Neural cell (in vitro differentiated cells): Measurements from ENCODE around the gene SF1. TPM values are rescaled to one million over a fixed set of nuclear protein-coding genes. Genes with fewer than 3 reads are reported as not detected.

Experiments
- H2AFZ ChIP-seq: fragments of 200-600, 300-800 bp; sonication (generic), shearing (Covaris generic); 2 replicates; pipeline ENCODE4 v1.6.0; 2014; ENCODE audit warnings: low read depth, mild to moderate bottlenecking, antibody characterized with exemption, low read length, moderate library complexity
- H3F3A ChIP-seq: fragments of 200-600 bp; shearing (Covaris generic); 2 replicates; pipeline ENCODE4 v1.6.1; 2016; ENCODE audit warnings: mild to moderate bottlenecking, moderate library complexity, mixed read lengths, antibody characterized with exemption, low read length; ENCODE audit not compliant: insufficient read depth, poor library complexity, severe bottlenecking
- H3K27ac ChIP-seq: fragments of 200-600, 300-800 bp; sonication (generic), shearing (Covaris generic); 2 replicates; pipeline ENCODE4 v1.5.1; 2014; ENCODE audit warnings: mild to moderate bottlenecking, low read length, moderate library complexity
- H3K27me3 ChIP-seq: fragments of 300-800, 200-600 bp; sonication (generic), shearing (Covaris generic); 2 replicates; pipeline ENCODE4 v1.6.0; 2014; ENCODE audit warnings: mild to moderate bottlenecking, low read depth, low read length, moderate library complexity; ENCODE audit not compliant: insufficient read depth
- H3K36me3 ChIP-seq: fragments of 300-800, 200-600 bp; sonication (generic), shearing (Covaris generic); 2 replicates; pipeline ENCODE4 v1.5.1; 2014; ENCODE audit warnings: mild to moderate bottlenecking, antibody characterized with exemption, low read length, moderate library complexity; ENCODE audit not compliant: insufficient read depth
- H3K4me2 ChIP-seq: fragments of 300-800, 200-600 bp; sonication (generic), shearing (Covaris generic); 2 replicates; pipeline ENCODE4 v1.6.0; 2014; ENCODE audit warnings: mild to moderate bottlenecking, low read length
- H3K4me3 ChIP-seq: fragments of 300-800, 200-600 bp; sonication (generic), shearing (Covaris generic); 2 replicates; pipeline ENCODE4 v1.5.1; 2014; ENCODE audit warnings: mild to moderate bottlenecking, low read length, moderate library complexity
- H3K79me2 ChIP-seq: fragments of 200-600 bp; shearing (Covaris generic); replicated peaks from 2 replicates; pipeline ENCODE4 v1.6.0; 2014; ENCODE audit warnings: mild to moderate bottlenecking, low read length, moderate library complexity; ENCODE audit not compliant: insufficient read depth
- H3K9ac ChIP-seq: fragments of 300-800, 200-600 bp; sonication (generic), shearing (Covaris generic); 2 replicates; pipeline ENCODE4 v1.6.1; 2016; ENCODE audit warnings: mild to moderate bottlenecking, low read length, mixed read lengths
- H3K9me2 ChIP-seq: fragments of 200-600 bp; shearing (Covaris generic); 2 replicates; pipeline ENCODE4 v1.6.1; 2016; ENCODE audit warnings: mild to moderate bottlenecking, low read length, mixed read lengths; ENCODE audit not compliant: insufficient read depth
- H3K9me3 ChIP-seq: fragments of 200-600, 300-800 bp; sonication (generic), shearing (Covaris generic); 2 replicates; pipeline ENCODE4 v1.6.1; 2016; ENCODE audit warnings: mild to moderate bottlenecking, mixed run types, low read length, moderate library complexity, mixed read lengths
- H4K20me1 ChIP-seq: fragments of 200-600 bp; shearing (Covaris generic); 2 replicates; pipeline ENCODE4 v1.6.1; 2016; ENCODE audit warnings: mild to moderate bottlenecking, mixed run types; ENCODE audit not compliant: insufficient read depth
- CTCF ChIP-seq: fragments of 450-650 bp; IDR thresholded peaks from 2 replicates; pipeline ENCODE4 v1.5.1; 2014; ENCODE audit warnings: antibody characterized with exemption, mild to moderate bottlenecking, moderate library complexity; ENCODE audit not compliant: poor library complexity, severe bottlenecking
- EP300 ChIP-seq: fragments of 450-650 bp; conservative IDR thresholded peaks from 2 replicates; pipeline ENCODE4 v1.6.1; 2014; ENCODE audit warnings: antibody characterized with exemption, mild to moderate bottlenecking, moderate library complexity; ENCODE audit not compliant: poor library complexity, severe bottlenecking
- EZH2 ChIP-seq: fragments of 200-600, 300-800 bp; shearing (Covaris generic), sonication (generic); IDR thresholded peaks from 2 replicates; pipeline ENCODE4 v1.6.1; 2014; ENCODE audit warnings: antibody characterized with exemption, low read length, borderline replicate concordance, mild to moderate bottlenecking; ENCODE audit not compliant: insufficient read depth, poor library complexity, severe bottlenecking
- MXI1 ChIP-seq: fragments of 450-650 bp; conservative IDR thresholded peaks from 2 replicates; pipeline ENCODE4 v1.6.1; 2014; ENCODE audit warnings: antibody characterized with exemption, mild to moderate bottlenecking; ENCODE audit not compliant: poor library complexity, severe bottlenecking
- POLR2AphosphoS5 ChIP-seq: IDR thresholded peaks from 2 replicates; pipeline ENCODE4 v1.6.1; 2012
- RAD21 ChIP-seq: fragments of 450-650 bp; conservative IDR thresholded peaks from 2 replicates; pipeline ENCODE4 v1.6.1; 2014; ENCODE audit warnings: antibody characterized with exemption, mild to moderate bottlenecking, moderate library complexity
- REST ChIP-seq: IDR thresholded peaks from 2 replicates; pipeline ENCODE4 v1.6.1; 2012; ENCODE audit warnings: borderline replicate concordance
- SMC3 ChIP-seq: fragments of 450-650 bp; conservative IDR thresholded peaks from 2 replicates; pipeline ENCODE4 v1.6.1; 2014; ENCODE audit warnings: antibody characterized with exemption, mild to moderate bottlenecking, moderate library complexity; ENCODE audit not compliant: poor library complexity
- TAF1 ChIP-seq: IDR thresholded peaks from 2 replicates; pipeline ENCODE4 v1.6.1; 2012; ENCODE audit warnings: low read depth
- polyA plus RNA-seq: library from polyadenylated mRNA; depleted of rRNA; stranded (reverse); fragments of >200 nt; gene quantifications from 2 replicates; pipeline ENCODE4 v1.2.3, GENCODE V29; 2014

The SF1 gene
- polyA plus RNA-seq, 1 donor from 2014 or later, result 53.2 TPM

GRCh38 chr11:64800303-64801157 is 22.2 kb upstream of the SF1 start:
- H2AFZ ChIP-seq, result no peak overlapping the region
- no peak for TF ChIP-seq RAD21
- TF ChIP-seq POLR2AphosphoS5, result no peak
- no peak for TF ChIP-seq MXI1
- TF ChIP-seq TAF1, result no peak
- TF ChIP-seq EZH2, result no peak
- TF ChIP-seq CTCF, result no peak
- no peak for TF ChIP-seq EP300
- no peak for TF ChIP-seq REST
- TF ChIP-seq SMC3, result no peak
- H3K27ac ChIP-seq, result no peak overlapping the region
- no peaks in the 10 kb centered on the region for H3F3A ChIP-seq
- H3K27me3 ChIP-seq, result no peaks in the 10 kb centered on the region
- no peak overlapping the region for H3K4me3 ChIP-seq
- no peaks in the 10 kb centered on the region for H3K79me2 ChIP-seq
- H3K9me3 ChIP-seq, result no peaks in the 10 kb centered on the region
- H3K4me2 ChIP-seq, result no peak overlapping the region
- H3K9me2 ChIP-seq, result no peaks in the 10 kb centered on the region
- H4K20me1 ChIP-seq, result no peaks in the 10 kb centered on the region
- H3K36me3 ChIP-seq, result peaks cover 7% of the 10 kb centered on the region
- H3K9ac ChIP-seq, result no peak overlapping the region

GRCh38 chr11:64799623-64800302 is 21.4 kb upstream of the SF1 start:
- no peak overlapping the region for H3K27ac ChIP-seq

More at GRCh38 chr11:64799623-64800302, 21.4 kb upstream of the SF1 start:
- H3K36me3 ChIP-seq, result no peaks in the 10 kb centered on the region
- H3K9ac ChIP-seq, result no peak overlapping the region
- no peaks in the 10 kb centered on the region for H3K79me2 ChIP-seq
- no peaks in the 10 kb centered on the region for H3F3A ChIP-seq
- H3K9me2 ChIP-seq, result no peaks in the 10 kb centered on the region
- H3K27me3 ChIP-seq, result no peaks in the 10 kb centered on the region
- no peaks in the 10 kb centered on the region for H3K9me3 ChIP-seq
- H2AFZ ChIP-seq, result no peak overlapping the region
- no peaks in the 10 kb centered on the region for H4K20me1 ChIP-seq
- TF ChIP-seq EP300, result no peak
- TF ChIP-seq EZH2, result no peak
- no peak for TF ChIP-seq TAF1
- no peak for TF ChIP-seq SMC3
- TF ChIP-seq RAD21, result no peak
- no peak for TF ChIP-seq POLR2AphosphoS5
- no peak overlapping the region for H3K4me3 ChIP-seq
- H3K4me2 ChIP-seq, result no peak overlapping the region
